ENCODE measurements around the gene CRYBB1. TPM values are rescaled to one million over a fixed set of nuclear protein-coding genes. Genes with fewer than 3 reads are reported as not detected.

Gene CRYBB1
- total RNA-seq, 1 experiment from 2014 or later = not detected

GRCh38 chr22:26658161-26658560 is 40.3 kb upstream of the CRYBB1 start:
- Mint-ChIP-seq H3K4me3 (ENCODE audit: low read depth, unreplicated experiment) (peak overlapping the region; percentile 17), H3K27ac (ENCODE audit: unreplicated experiment) (no peak overlapping the region), H3K9me3 (ENCODE audit: low read depth, unreplicated experiment) (no peaks in the 10 kb centered on the region), H3K4me1 (ENCODE audit: low read depth, unreplicated experiment) (peaks cover 21% of the 10 kb centered on the region), H3K27me3 (ENCODE audit: unreplicated experiment) (peaks cover 91% of the 10 kb centered on the region), H3K36me3 (ENCODE audit: insufficient read depth, unreplicated experiment) (no peaks in the 10 kb centered on the region)
- no peak for TF ChIP-seq CTCF (IDR thresholded peaks at IDR 0.05; ENCODE audit: unreplicated experiment)
- intact Hi-C loops (cut with micrococcal nuclease; ENCODE audit: unreplicated experiment) = no loop called here
- DNase-seq = no peak
- CTCF ChIA-PET = no interaction called here
- no TSS peak for BruUV-seq (replicated peaks)

GRCh38 chr22:26656891-26657851 is 39.3 kb upstream of the CRYBB1 start, which contains the start of gene MIAT:
MIAT (plus strand) TSS chr22:26657588.
- no peaks in the 10 kb centered on the region for H3K9me3 Mint-ChIP-seq (ENCODE audit: low read depth, unreplicated experiment)
- H3K36me3 Mint-ChIP-seq (ENCODE audit: insufficient read depth, unreplicated experiment) = no peaks in the 10 kb centered on the region
- BruUV-seq (replicated peaks) = no TSS peak
- intact Hi-C loops (cut with micrococcal nuclease; ENCODE audit: unreplicated experiment) = no loop called here
- no peak within 1 kb of the TSS for H3K27ac Mint-ChIP-seq (ENCODE audit: unreplicated experiment)
- TF ChIP-seq CTCF (IDR thresholded peaks at IDR 0.05; ENCODE audit: unreplicated experiment) = no peak
- H3K4me3 Mint-ChIP-seq (ENCODE audit: low read depth, unreplicated experiment) = peak within 1 kb of the TSS; percentile 17
- H3K4me1 Mint-ChIP-seq (ENCODE audit: low read depth, unreplicated experiment) = peaks cover 21% of the 10 kb centered on the region
- CTCF ChIA-PET = no interaction called here
- peaks cover 91% of the 10 kb centered on the region for H3K27me3 Mint-ChIP-seq (ENCODE audit: unreplicated experiment)
- no peak for DNase-seq

- Mint-ChIP-seq H3K36me3 (ENCODE audit: insufficient read depth, unreplicated experiment) (no peaks in the 10 kb centered on the region), H3K27me3 (ENCODE audit: unreplicated experiment) (peaks cover 98% of the 10 kb centered on the region), H3K4me1 (ENCODE audit: low read depth, unreplicated experiment) (no peaks in the 10 kb centered on the region), H3K27ac (ENCODE audit: unreplicated experiment) (no peak overlapping the region), H3K4me3 (ENCODE audit: low read depth, unreplicated experiment) (no peak overlapping the region), H3K9me3 (ENCODE audit: low read depth, unreplicated experiment) (no peaks in the 10 kb centered on the region)
- no peak for TF ChIP-seq CTCF (IDR thresholded peaks at IDR 0.05; ENCODE audit: unreplicated experiment)
- no peak for DNase-seq
- BruUV-seq (replicated peaks) = no TSS peak
- CTCF ChIA-PET = no interaction called here
- intact Hi-C loops (cut with micrococcal nuclease; ENCODE audit: unreplicated experiment) = no loop called here
Observed at GRCh38 chr22:26651815-26652214, 34.0 kb upstream of the CRYBB1 start.

- intact Hi-C loops (cut with micrococcal nuclease; ENCODE audit: unreplicated experiment) = no loop called here
- Mint-ChIP-seq H3K27ac (ENCODE audit: unreplicated experiment) (no peak overlapping the region), H3K36me3 (ENCODE audit: insufficient read depth, unreplicated experiment) (no peaks in the 10 kb centered on the region), H3K27me3 (ENCODE audit: unreplicated experiment) (peaks cover 100% of the 10 kb centered on the region), H3K9me3 (ENCODE audit: low read depth, unreplicated experiment) (no peaks in the 10 kb centered on the region), H3K4me3 (ENCODE audit: low read depth, unreplicated experiment) (no peak overlapping the region), H3K4me1 (ENCODE audit: low read depth, unreplicated experiment) (no peaks in the 10 kb centered on the region)
- no peak for DNase-seq
- CTCF ChIA-PET = no interaction called here
- no TSS peak for BruUV-seq (replicated peaks)
- TF ChIP-seq CTCF (IDR thresholded peaks at IDR 0.05; ENCODE audit: unreplicated experiment) = no peak
Observed at GRCh38 chr22:26650722-26651421, 33.0 kb upstream of the CRYBB1 start.
